Measurements from ENCODE around the gene BLNK.

- TF ChIP-seq CTCF (IDR thresholded peaks at IDR 0.05) (no peak), POLR2A (IDR thresholded peaks at IDR 0.05) (no peak), EP300 (IDR thresholded peaks at IDR 0.05) (no peak), POLR2AphosphoS5 (IDR thresholded peaks at IDR 0.05) (no peak)
These were observed 10.2 kb upstream of the BLNK start for GRCh38 chr10:96281444-96282029.

Measured in upper lobe of left lung (tissue), 4 donors.